C4-2B (cell line): Measurements from ENCODE around the gene SKIC2.

Experiments used
- ZFX ChIP-seq: fragments of 450-650 bp; IDR thresholded peaks from 2 replicates; pipeline ENCODE4 v1.6.1; 2017
- TF ChIP-seq, protein P1 (sequence below): fragments of 450-650 bp; conservative IDR thresholded peaks from 2 replicates; pipeline ENCODE4 v1.5.1; 2017; ENCODE audit warnings: mild to moderate bottlenecking

DNA sequence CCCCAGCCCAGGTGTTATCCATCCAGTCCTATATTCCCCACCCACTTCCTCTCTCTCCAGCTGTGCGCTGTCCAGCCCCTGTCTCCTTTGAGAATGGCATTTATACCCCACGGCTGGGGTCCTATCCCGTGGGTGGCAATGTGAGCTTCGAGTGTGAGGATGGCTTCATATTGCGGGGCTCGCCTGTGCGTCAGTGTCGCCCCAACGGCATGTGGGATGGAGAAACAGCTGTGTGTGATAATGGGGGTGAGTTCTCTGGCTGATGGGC is 30.4 kb upstream of the SKIC2 start:
- TF ChIP-seq, protein P1, sequence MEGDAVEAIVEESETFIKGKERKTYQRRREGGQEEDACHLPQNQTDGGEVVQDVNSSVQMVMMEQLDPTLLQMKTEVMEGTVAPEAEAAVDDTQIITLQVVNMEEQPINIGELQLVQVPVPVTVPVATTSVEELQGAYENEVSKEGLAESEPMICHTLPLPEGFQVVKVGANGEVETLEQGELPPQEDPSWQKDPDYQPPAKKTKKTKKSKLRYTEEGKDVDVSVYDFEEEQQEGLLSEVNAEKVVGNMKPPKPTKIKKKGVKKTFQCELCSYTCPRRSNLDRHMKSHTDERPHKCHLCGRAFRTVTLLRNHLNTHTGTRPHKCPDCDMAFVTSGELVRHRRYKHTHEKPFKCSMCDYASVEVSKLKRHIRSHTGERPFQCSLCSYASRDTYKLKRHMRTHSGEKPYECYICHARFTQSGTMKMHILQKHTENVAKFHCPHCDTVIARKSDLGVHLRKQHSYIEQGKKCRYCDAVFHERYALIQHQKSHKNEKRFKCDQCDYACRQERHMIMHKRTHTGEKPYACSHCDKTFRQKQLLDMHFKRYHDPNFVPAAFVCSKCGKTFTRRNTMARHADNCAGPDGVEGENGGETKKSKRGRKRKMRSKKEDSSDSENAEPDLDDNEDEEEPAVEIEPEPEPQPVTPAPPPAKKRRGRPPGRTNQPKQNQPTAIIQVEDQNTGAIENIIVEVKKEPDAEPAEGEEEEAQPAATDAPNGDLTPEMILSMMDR: no peak
- no peak for TF ChIP-seq ZFX
